Measurements from ENCODE around the gene PTPRG. TPM values are rescaled to one million over a fixed set of nuclear protein-coding genes. Genes with fewer than 3 reads are reported as not detected.

PTPRG gene
- total and polyA plus RNA-seq, 10 of the 15 experiments (the other 5 are each of a cell fraction or from before 2014, with no cell fraction given), result 0.29 to 20.7 (median 1.4) TPM

- Histone ChIP-seq H3K27me3 (replicated peaks in 1 of 2; ENCODE audit: control insufficient read depth in 2 of 2, insufficient read depth in 2 of 2, low read length in 1 of 2) (no peaks in the 10 kb centered on the region), H3K4me2 (ENCODE audit: control insufficient read depth, insufficient read depth) (no peak overlapping the region), H4K20me1 (ENCODE audit: control insufficient read depth, insufficient read depth) (no peaks in the 10 kb centered on the region), H3K4me3 (no peak overlapping the region), H3K27ac (ENCODE audit: control insufficient read depth, insufficient read depth) (no peak overlapping the region), H3K9me3 (replicated peaks; ENCODE audit: control insufficient read depth, insufficient read depth, low read length) (no peaks in the 10 kb centered on the region), H3K4me1 (ENCODE audit: control insufficient read depth, insufficient read depth, low read length) (no peaks in the 10 kb centered on the region), H3K36me3 (ENCODE audit: control insufficient read depth in 2 of 2, insufficient read depth in 2 of 2, low read length in 1 of 2) (no peaks in the 10 kb centered on the region), H2AFZ (ENCODE audit: control insufficient read depth, low read depth, low read length) (no peak overlapping the region), H3K9ac (ENCODE audit: control insufficient read depth, insufficient read depth, low read length) (no peak overlapping the region), H3K79me2 (ENCODE audit: control insufficient read depth, insufficient read depth, low read length) (no peaks in the 10 kb centered on the region)
- in situ Hi-C loops (cut with MboI) (no loop called here), intact Hi-C loops (cut with micrococcal nuclease; ENCODE audit: unreplicated experiment) (loop anchor here (1.0 to 5.0 kb wide), 2 partner anchors 131 to 225 kb away; no protein-coding TSS in a partner anchor)
- ChIA-PET CTCF (interaction anchor here (0.7 to 6.0 kb wide), 22 partner anchors 9 to 229 kb away, joined by 3 to 52 read pairs (median 4); no protein-coding TSS in a partner anchor), POLR2A (no interaction called here), RAD21 (ENCODE audit: unreplicated experiment) (interaction anchor here (0.6 to 3.6 kb wide), 3 partner anchors 95 to 227 kb away, joined by 3 to 16 read pairs (median 4); no protein-coding TSS in a partner anchor), SMC1A (ENCODE audit: uncharacterized antibody, unreplicated experiment) (interaction anchor here (1.0 to 3.0 kb wide), 6 partner anchors 10 to 230 kb away, joined by 3 to 24 read pairs (median 4); no protein-coding TSS in a partner anchor)
- FAIRE-seq, result peak; percentile 7
- no peak for DNase-seq (ENCODE audit: low read depth, low spot score)
- WGBS (ENCODE audit: insufficient coverage, insufficient replicate concordance, low lambda C conversion rate, missing lambda C conversion rate), result 48% methylated on average over 2 of the region's 2 CpGs
- ATAC-seq, result 0 out of 3 replicates have a peak, but pooled peaks have one; percentile 40
- BruUV-seq (replicated peaks), result no TSS peak
- no peak for TF ChIP-seq SP1 (IDR thresholded peaks at IDR 0.05; ENCODE audit: low read depth, low read length)
- no peak for TF ChIP-seq RBBP5 (conservative IDR thresholded peaks at IDR 0.05)
- no peak for TF ChIP-seq ZBTB33 (IDR thresholded peaks at IDR 0.05)
- TF ChIP-seq GATAD2B (conservative IDR thresholded peaks at IDR 0.05; ENCODE audit: low read depth), result no peak
- peak; percentile 37 to 51 (median 47); a peak in 5 of 6 replicates for TF ChIP-seq CTCF (IDR thresholded peaks at IDR 0.05 in 2 of 3, conservative IDR thresholded peaks at IDR 0.05 in 1 of 3; ENCODE audit: control insufficient read depth in 2 of 3, extremely low read depth in 1 of 3, insufficient read depth in 1 of 3, low read depth in 3 of 3, low read length in 3 of 3)
- TF ChIP-seq SMC3 (IDR thresholded peaks at IDR 0.05; ENCODE audit: borderline replicate concordance, low read length), result peak; percentile 46; the same call in 1 of the 2 replicates
- no peak for TF ChIP-seq ZNF24 (IDR thresholded peaks at IDR 0.05)
- TF ChIP-seq MYB (IDR thresholded peaks at IDR 0.05; ENCODE audit: borderline replicate concordance, low read depth, low read length), result no peak
- TF ChIP-seq EGR1 (IDR thresholded peaks at IDR 0.05; ENCODE audit: borderline replicate concordance in 1 of 2, low read depth in 2 of 2, low read length in 2 of 2), result no peak
- TF ChIP-seq ZBTB40 (IDR thresholded peaks at IDR 0.05; ENCODE audit: borderline replicate concordance), result no peak
- no peak for TF ChIP-seq POLR2A (IDR thresholded peaks at IDR 0.05; ENCODE audit: low read depth, low read length)
- no peak for TF ChIP-seq ZNF592 (IDR thresholded peaks at IDR 0.05)
These were observed 771.5 kb downstream of the PTPRG start for GRCh38 chr3:62332835-62333244.
